RPMI8226 (cell line): Measurements from ENCODE around the gene HAGH.

Experiments
- DNase-seq: peaks from one replicate; pipeline ENCODE4 v3.0.0-alpha.2; 2015

Gene HAGH

DNA sequence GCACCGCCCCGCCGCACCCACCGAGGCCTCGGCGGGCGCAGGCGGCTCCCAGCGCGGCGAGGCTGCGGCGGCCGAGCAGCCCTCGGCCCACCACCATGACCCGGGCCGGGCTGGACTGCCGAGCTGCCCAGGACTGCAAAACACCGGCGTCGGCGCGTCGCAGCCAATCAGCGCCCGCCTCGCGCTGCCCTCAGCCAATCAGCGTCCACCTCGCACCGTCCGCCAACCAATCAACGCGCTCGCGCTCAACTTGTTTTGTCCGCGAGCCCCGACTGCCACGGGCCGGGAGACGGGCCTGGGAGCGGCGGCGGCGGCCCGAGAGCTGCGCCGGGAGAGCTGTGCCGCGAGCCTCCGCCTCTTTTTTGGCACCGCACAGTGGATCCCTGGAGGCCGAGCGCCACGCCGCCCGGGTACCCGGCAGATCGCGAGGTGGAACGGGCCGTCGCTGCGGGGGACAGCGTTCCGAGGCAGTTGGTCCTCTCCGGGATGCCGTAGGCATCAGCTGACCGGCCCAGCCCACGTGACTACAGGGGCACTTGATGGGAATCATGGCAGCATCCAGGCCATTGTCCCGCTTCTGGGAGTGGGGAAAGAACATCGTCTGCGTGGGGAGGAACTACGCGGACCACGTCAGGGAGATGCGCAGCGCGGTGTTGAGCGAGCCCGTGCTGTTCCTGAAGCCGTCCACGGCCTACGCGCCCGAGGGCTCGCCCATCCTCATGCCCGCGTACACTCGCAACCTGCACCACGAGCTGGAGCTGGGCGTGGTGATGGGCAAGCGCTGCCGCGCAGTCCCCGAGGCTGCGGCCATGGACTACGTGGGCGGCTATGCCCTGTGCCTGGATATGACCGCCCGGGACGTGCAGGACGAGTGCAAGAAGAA lies at the start of gene HAGH, which contains the start of gene FAHD1:
Gene HAGH, minus strand, starts transcription at position 135 of the 883 bp plus-strand sequence. Its CDS starts 38 bp downstream, at position 97.
Gene FAHD1, plus strand, starts transcription at position 516 of the 883 bp plus-strand sequence. Its CDS starts 33 bp downstream, at position 549.
- DNase-seq, result peak; percentile 96

DNA sequence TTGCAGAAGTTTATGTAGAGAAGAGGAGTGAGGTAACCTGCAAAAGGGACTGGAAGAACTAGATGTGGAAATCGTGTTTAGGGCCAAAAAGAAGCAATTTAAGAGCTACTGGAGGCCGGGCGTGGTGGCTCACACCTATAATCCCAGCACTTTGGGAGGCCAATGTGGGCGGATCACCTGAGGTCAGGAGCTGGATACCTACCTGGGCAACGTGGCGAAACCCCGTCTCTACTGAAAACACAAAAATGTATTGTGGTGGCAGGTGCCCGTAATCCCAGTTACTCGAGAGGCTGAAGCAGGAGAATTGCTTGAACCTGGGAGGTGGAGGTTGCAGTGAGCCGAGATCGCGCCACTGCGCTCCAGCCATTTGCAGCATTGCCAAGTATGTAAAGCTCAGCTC lies 49.4 kb upstream of the HAGH start:
- peak; percentile 25 for DNase-seq

DNA sequence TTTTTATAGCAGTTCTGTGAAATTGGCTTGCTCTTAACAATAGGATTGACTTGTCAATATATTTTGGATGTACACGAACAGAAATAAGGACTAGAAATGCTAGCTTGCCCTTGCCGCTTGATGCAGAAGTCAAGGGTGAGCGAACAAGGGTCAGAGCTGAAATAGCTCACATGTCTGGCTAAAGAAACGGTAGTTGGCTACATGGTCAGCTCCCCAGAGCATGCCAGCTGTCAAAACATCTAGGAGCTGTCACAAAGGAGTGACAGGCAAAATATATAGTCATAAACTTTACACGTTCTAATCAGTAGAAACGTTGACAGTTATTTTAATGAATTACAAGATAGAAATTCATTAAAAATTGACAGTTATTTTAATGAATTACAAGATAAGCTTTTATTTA lies 48.2 kb upstream of the HAGH start:
- DNase-seq, result no peak

GRCh38 chr16:1871974-1872635 lies 45.5 kb upstream of the HAGH start, which contains the start of gene MEIOB:
MEIOB (minus strand) TSS chr16:1872164; CDS start chr16:1868175, 3,989 bp downstream.
- no peak for DNase-seq

- DNase-seq, result no peak
These were observed 43.9 kb upstream of the HAGH start for GRCh38 chr16:1870365-1871082.

- no peak for DNase-seq
These were observed 39.5 kb upstream of the HAGH start for GRCh38 chr16:1865902-1866690.

DNA sequence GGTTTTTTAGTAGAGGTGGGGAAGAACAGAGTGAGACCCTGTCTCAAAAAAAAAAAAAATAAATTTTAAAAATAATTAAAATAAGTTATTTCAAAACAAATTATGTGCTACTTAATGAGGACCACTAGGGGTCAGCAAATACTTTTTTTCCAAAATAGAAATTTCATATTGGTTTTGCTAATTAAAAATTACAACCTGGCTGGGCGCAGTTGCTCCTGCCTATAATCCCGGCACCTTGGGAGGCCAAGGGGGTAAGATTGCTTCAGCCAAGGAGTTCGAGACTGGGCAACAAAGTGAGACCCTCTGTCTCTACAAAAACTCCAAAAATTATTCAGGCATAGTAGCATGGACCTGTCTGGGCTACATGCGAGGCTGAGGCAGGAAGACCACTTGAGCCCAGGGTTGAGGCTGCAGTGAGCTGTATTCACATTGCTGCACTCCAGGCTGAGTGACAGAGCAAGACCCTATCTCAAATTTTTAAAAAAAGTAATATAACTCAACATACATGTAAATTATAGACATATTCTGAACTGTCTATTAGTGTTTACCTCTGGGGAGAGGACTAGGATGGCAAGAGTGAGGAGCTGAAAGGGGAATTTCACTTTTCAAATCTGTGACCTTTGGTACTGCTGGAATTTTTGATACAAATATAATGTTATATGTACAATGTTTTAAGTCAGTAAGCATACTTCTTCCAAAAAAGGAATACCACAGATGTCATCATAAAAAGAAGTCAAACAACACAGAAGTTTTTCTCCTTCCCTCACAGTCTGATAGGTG lies 37.2 kb upstream of the HAGH start:
- peak; percentile 58 for DNase-seq

- DNase-seq, result no peak
These were observed 35.8 kb upstream of the HAGH start for GRCh38 chr16:1862394-1862793.

- DNase-seq, result no peak
These were observed 35.1 kb upstream of the HAGH start for GRCh38 chr16:1861730-1862129.

DNA sequence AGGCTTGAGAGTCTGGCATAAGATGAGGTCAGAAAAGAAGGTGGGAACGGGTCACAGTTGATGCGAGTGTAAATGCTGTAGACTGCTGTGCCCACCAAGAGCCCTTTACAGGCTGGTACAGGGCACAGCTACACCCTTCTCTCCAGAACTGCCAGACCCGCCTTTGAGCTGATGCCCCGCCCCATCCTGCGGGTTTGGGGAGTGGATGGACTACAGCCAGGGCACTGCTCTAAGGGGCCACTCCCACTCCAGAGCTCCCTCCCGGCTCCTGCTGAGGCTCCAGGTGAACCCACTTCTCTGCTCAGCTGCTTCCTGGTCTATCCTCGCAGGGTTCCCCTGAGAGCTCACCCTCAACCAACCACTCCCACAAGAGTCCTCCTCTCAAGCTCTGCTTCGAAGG lies 33.0 kb upstream of the HAGH start:
- peak; percentile 24 for DNase-seq

DNA sequence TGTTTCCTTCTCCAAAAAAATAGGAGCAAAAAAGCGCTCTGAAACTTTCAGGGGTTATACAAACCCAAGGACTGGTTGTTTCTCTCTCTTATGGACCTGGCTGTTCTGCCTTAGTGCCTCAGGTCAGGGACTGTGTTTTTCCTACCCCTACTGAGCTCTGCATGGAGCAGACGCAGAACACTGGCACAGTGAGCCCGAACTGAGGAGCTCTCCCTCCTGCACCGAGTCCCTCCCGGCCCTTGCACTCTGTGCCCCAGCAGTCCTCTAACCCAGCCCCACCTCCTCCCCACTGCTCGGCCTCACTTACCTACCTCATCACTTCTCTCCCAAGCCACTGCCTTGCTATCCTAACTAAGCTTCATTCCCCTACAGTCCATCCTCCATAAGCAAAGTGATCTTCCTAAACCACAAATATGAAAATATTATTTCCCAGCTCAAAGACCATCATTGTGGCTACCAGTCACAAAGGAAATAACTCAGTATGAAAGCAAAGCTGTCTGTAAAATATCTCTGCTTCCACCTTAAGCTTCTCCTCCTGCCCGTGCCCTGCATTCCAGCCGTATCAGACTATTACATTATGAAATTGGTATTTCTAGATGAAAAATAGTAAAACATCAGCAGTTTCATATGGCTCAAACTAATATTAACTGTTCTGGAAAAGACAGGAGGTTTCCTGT lies 31.7 kb upstream of the HAGH start:
- peak; percentile 64 for DNase-seq

GRCh38 chr16:1857433-1858097 lies 30.9 kb upstream of the HAGH start:
- DNase-seq, result no peak

GRCh38 chr16:1851793-1852192 lies 25.2 kb upstream of the HAGH start:
- no peak for DNase-seq

GRCh38 chr16:1850981-1851380 lies 24.4 kb upstream of the HAGH start:
- no peak for DNase-seq

- DNase-seq, result no peak
These were observed 19.8 kb upstream of the HAGH start for GRCh38 chr16:1846416-1846815.

GRCh38 chr16:1845985-1846384 lies 19.4 kb upstream of the HAGH start:
- DNase-seq, result no peak

GRCh38 chr16:1839554-1839953 lies 12.9 kb upstream of the HAGH start:
- DNase-seq, result no peak

DNA sequence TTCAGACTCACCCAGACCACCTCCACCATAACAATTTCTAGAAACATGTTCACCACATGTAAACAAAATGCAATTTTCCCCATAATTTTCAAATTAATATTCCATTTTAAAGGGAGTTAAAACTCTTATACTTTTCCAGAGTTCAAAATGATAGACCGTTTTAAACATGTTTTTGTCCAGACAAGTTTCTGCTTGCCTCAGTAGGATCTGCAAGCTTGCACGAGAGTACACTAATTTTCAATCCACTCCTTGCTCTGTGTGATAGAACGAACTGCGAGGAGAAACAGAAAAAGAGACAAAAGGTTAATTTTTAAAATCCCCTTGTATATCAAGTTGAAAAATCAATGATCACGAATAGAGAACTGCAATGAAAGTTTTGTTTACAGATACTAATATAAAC lies 7.5 kb upstream of the HAGH start:
- DNase-seq, result no peak

- no peak for DNase-seq
These were observed 6.3 kb upstream of the HAGH start for GRCh38 chr16:1832838-1833454.
